WTC11 (cell line): ENCODE results near the gene DHRSX.

Experiments
- ESRRA ChIP-seq: sonication (generic); formaldehyde crosslinking; IDR thresholded peaks from 2 replicates; pipeline ENCODE4 v1.8.1; 2022; ENCODE audit warnings: mild to moderate bottlenecking, missing genetic modification reagents, borderline replicate concordance
- FOXP1 ChIP-seq: sonication (generic); formaldehyde crosslinking; IDR thresholded peaks from 2 replicates; pipeline ENCODE4 v1.8.0; 2022; ENCODE audit warnings: missing genetic modification reagents, mild to moderate bottlenecking, moderate library complexity, borderline replicate concordance
- GTF2I ChIP-seq: fragments of 250-450 bp; sonication (Bioruptor Pico); conservative IDR thresholded peaks from 2 replicates; pipeline ENCODE4 v1.4.0; 2021; ENCODE audit warnings: mild to moderate bottlenecking
- SP1 ChIP-seq: sonication (generic); formaldehyde crosslinking; conservative IDR thresholded peaks from 2 replicates; pipeline ENCODE4 v1.8.1; 2022; ENCODE audit warnings: missing genetic modification reagents
- ZNF121 ChIP-seq: sonication (generic); formaldehyde crosslinking; IDR thresholded peaks from 2 replicates; pipeline ENCODE4 v1.8.0; 2023; ENCODE audit warnings: missing genetic modification reagents
- ZNF317 ChIP-seq: sonication (generic); formaldehyde crosslinking; IDR thresholded peaks from 2 replicates; pipeline ENCODE4 v1.8.1; 2023; ENCODE audit warnings: low read depth, mild to moderate bottlenecking, moderate library complexity, missing genetic modification reagents, borderline replicate concordance
- TF ChIP-seq, protein P1 (sequence below): fragments of 200-600 bp; IDR thresholded peaks from 2 replicates; pipeline ENCODE4 v1.8.0; 2022; ENCODE audit warnings: antibody characterized with exemption
- TF ChIP-seq, protein P2 (sequence below): sonication (generic); formaldehyde crosslinking; IDR thresholded peaks from 2 replicates; pipeline ENCODE4 v1.8.1; 2023; ENCODE audit warnings: mild to moderate bottlenecking, missing genetic modification reagents, moderate library complexity
- TF ChIP-seq, protein P3 (sequence below): sonication (generic); formaldehyde crosslinking; IDR thresholded peaks from 2 replicates; pipeline ENCODE4 v1.8.0; 2022; ENCODE audit warnings: mild to moderate bottlenecking, missing genetic modification reagents
- TF ChIP-seq, protein P4 (sequence below): sonication (generic); formaldehyde crosslinking; IDR thresholded peaks from 2 replicates; pipeline ENCODE4 v1.8.1; 2023; ENCODE audit warnings: mild to moderate bottlenecking, missing genetic modification reagents, moderate library complexity
- TF ChIP-seq, protein P5 (sequence below): sonication (generic); formaldehyde crosslinking; IDR thresholded peaks from 2 replicates; pipeline ENCODE4 v1.8.1; 2023; ENCODE audit warnings: mild to moderate bottlenecking, moderate library complexity, missing genetic modification reagents

DNA sequence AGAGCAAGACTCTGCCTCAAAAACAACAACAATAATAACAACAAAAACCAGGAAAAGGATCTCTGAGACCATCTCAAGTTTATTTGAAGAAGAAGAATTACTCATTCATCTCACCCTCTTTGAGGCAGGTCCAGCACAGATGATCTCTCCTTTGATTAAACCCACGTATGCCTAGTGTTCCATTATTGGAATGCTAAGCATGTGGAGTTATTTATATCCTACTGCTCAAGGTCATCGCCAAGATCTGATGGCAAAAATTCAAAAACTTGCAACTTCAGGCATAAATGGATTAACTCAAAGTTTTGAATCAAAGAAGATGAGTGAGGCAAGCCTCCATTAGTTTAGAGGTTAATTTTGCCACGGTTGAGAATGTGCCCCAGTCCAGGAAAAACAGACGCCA, 184.2 kb downstream of the DHRSX start:
- TF ChIP-seq, protein P1, sequence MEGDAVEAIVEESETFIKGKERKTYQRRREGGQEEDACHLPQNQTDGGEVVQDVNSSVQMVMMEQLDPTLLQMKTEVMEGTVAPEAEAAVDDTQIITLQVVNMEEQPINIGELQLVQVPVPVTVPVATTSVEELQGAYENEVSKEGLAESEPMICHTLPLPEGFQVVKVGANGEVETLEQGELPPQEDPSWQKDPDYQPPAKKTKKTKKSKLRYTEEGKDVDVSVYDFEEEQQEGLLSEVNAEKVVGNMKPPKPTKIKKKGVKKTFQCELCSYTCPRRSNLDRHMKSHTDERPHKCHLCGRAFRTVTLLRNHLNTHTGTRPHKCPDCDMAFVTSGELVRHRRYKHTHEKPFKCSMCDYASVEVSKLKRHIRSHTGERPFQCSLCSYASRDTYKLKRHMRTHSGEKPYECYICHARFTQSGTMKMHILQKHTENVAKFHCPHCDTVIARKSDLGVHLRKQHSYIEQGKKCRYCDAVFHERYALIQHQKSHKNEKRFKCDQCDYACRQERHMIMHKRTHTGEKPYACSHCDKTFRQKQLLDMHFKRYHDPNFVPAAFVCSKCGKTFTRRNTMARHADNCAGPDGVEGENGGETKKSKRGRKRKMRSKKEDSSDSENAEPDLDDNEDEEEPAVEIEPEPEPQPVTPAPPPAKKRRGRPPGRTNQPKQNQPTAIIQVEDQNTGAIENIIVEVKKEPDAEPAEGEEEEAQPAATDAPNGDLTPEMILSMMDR: no peak
- TF ChIP-seq, protein P2, sequence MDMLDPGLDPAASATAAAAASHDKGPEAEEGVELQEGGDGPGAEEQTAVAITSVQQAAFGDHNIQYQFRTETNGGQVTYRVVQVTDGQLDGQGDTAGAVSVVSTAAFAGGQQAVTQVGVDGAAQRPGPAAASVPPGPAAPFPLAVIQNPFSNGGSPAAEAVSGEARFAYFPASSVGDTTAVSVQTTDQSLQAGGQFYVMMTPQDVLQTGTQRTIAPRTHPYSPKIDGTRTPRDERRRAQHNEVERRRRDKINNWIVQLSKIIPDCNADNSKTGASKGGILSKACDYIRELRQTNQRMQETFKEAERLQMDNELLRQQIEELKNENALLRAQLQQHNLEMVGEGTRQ (CRISPR knock-in tag): no peak
- TF ChIP-seq, protein P3, sequence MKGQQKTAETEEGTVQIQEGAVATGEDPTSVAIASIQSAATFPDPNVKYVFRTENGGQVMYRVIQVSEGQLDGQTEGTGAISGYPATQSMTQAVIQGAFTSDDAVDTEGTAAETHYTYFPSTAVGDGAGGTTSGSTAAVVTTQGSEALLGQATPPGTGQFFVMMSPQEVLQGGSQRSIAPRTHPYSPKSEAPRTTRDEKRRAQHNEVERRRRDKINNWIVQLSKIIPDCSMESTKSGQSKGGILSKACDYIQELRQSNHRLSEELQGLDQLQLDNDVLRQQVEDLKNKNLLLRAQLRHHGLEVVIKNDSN (CRISPR knock-in tag): no peak
- TF ChIP-seq, protein P4, sequence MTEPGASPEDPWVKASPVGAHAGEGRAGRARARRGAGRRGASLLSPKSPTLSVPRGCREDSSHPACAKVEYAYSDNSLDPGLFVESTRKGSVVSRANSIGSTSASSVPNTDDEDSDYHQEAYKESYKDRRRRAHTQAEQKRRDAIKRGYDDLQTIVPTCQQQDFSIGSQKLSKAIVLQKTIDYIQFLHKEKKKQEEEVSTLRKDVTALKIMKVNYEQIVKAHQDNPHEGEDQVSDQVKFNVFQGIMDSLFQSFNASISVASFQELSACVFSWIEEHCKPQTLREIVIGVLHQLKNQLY (CRISPR knock-in tag): no peak
- TF ChIP-seq ZNF317 (CRISPR knock-in tag): no peak
- TF ChIP-seq ZNF121 (CRISPR knock-in tag): no peak
- TF ChIP-seq, protein P5, sequence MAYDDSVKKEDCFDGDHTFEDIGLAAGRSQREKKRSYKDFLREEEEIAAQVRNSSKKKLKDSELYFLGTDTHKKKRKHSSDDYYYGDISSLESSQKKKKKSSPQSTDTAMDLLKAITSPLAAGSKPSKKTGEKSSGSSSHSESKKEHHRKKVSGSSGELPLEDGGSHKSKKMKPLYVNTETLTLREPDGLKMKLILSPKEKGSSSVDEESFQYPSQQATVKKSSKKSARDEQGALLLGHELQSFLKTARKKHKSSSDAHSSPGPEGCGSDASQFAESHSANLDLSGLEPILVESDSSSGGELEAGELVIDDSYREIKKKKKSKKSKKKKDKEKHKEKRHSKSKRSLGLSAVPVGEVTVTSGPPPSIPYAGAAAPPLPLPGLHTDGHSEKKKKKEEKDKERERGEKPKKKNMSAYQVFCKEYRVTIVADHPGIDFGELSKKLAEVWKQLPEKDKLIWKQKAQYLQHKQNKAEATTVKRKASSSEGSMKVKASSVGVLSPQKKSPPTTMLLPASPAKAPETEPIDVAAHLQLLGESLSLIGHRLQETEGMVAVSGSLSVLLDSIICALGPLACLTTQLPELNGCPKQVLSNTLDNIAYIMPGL (CRISPR knock-in tag): no peak
- TF ChIP-seq SP1: no peak
- TF ChIP-seq FOXP1 (CRISPR knock-in tag): no peak
- TF ChIP-seq ESRRA (CRISPR knock-in tag): no peak
- TF ChIP-seq GTF2I (CRISPR knock-in tag): no peak
